Neural cell (in vitro differentiated cells): Measurements from ENCODE around the gene LYPD6B. TPM values are rescaled to one million over a fixed set of nuclear protein-coding genes. Genes with fewer than 3 reads are reported as not detected.

Source experiments
- H2AFZ ChIP-seq: fragments of 200-600, 300-800 bp; sonication (generic), shearing (Covaris generic); 2 replicates; pipeline ENCODE4 v1.6.0; 2014; ENCODE audit warnings: low read depth, mild to moderate bottlenecking, antibody characterized with exemption, low read length, moderate library complexity
- H3F3A ChIP-seq: fragments of 200-600 bp; shearing (Covaris generic); 2 replicates; pipeline ENCODE4 v1.6.1; 2016; ENCODE audit warnings: mild to moderate bottlenecking, moderate library complexity, mixed read lengths, antibody characterized with exemption, low read length; ENCODE audit not compliant: insufficient read depth, poor library complexity, severe bottlenecking
- H3K27ac ChIP-seq: fragments of 200-600, 300-800 bp; sonication (generic), shearing (Covaris generic); 2 replicates; pipeline ENCODE4 v1.5.1; 2014; ENCODE audit warnings: mild to moderate bottlenecking, low read length, moderate library complexity
- H3K27me3 ChIP-seq: fragments of 300-800, 200-600 bp; sonication (generic), shearing (Covaris generic); 2 replicates; pipeline ENCODE4 v1.6.0; 2014; ENCODE audit warnings: mild to moderate bottlenecking, low read depth, low read length, moderate library complexity; ENCODE audit not compliant: insufficient read depth
- H3K36me3 ChIP-seq: fragments of 300-800, 200-600 bp; sonication (generic), shearing (Covaris generic); 2 replicates; pipeline ENCODE4 v1.5.1; 2014; ENCODE audit warnings: mild to moderate bottlenecking, antibody characterized with exemption, low read length, moderate library complexity; ENCODE audit not compliant: insufficient read depth
- H3K4me2 ChIP-seq: fragments of 300-800, 200-600 bp; sonication (generic), shearing (Covaris generic); 2 replicates; pipeline ENCODE4 v1.6.0; 2014; ENCODE audit warnings: mild to moderate bottlenecking, low read length
- H3K4me3 ChIP-seq: fragments of 300-800, 200-600 bp; sonication (generic), shearing (Covaris generic); 2 replicates; pipeline ENCODE4 v1.5.1; 2014; ENCODE audit warnings: mild to moderate bottlenecking, low read length, moderate library complexity
- H3K79me2 ChIP-seq: fragments of 200-600 bp; shearing (Covaris generic); replicated peaks from 2 replicates; pipeline ENCODE4 v1.6.0; 2014; ENCODE audit warnings: mild to moderate bottlenecking, low read length, moderate library complexity; ENCODE audit not compliant: insufficient read depth
- H3K9ac ChIP-seq: fragments of 300-800, 200-600 bp; sonication (generic), shearing (Covaris generic); 2 replicates; pipeline ENCODE4 v1.6.1; 2016; ENCODE audit warnings: mild to moderate bottlenecking, low read length, mixed read lengths
- H3K9me2 ChIP-seq: fragments of 200-600 bp; shearing (Covaris generic); 2 replicates; pipeline ENCODE4 v1.6.1; 2016; ENCODE audit warnings: mild to moderate bottlenecking, low read length, mixed read lengths; ENCODE audit not compliant: insufficient read depth
- H3K9me3 ChIP-seq: fragments of 200-600, 300-800 bp; sonication (generic), shearing (Covaris generic); 2 replicates; pipeline ENCODE4 v1.6.1; 2016; ENCODE audit warnings: mild to moderate bottlenecking, mixed run types, low read length, moderate library complexity, mixed read lengths
- H4K20me1 ChIP-seq: fragments of 200-600 bp; shearing (Covaris generic); 2 replicates; pipeline ENCODE4 v1.6.1; 2016; ENCODE audit warnings: mild to moderate bottlenecking, mixed run types; ENCODE audit not compliant: insufficient read depth
- CTCF ChIP-seq: fragments of 450-650 bp; IDR thresholded peaks from 2 replicates; pipeline ENCODE4 v1.5.1; 2014; ENCODE audit warnings: antibody characterized with exemption, mild to moderate bottlenecking, moderate library complexity; ENCODE audit not compliant: poor library complexity, severe bottlenecking
- EP300 ChIP-seq: fragments of 450-650 bp; conservative IDR thresholded peaks from 2 replicates; pipeline ENCODE4 v1.6.1; 2014; ENCODE audit warnings: antibody characterized with exemption, mild to moderate bottlenecking, moderate library complexity; ENCODE audit not compliant: poor library complexity, severe bottlenecking
- EZH2 ChIP-seq: fragments of 200-600, 300-800 bp; shearing (Covaris generic), sonication (generic); IDR thresholded peaks from 2 replicates; pipeline ENCODE4 v1.6.1; 2014; ENCODE audit warnings: antibody characterized with exemption, low read length, borderline replicate concordance, mild to moderate bottlenecking; ENCODE audit not compliant: insufficient read depth, poor library complexity, severe bottlenecking
- MXI1 ChIP-seq: fragments of 450-650 bp; conservative IDR thresholded peaks from 2 replicates; pipeline ENCODE4 v1.6.1; 2014; ENCODE audit warnings: antibody characterized with exemption, mild to moderate bottlenecking; ENCODE audit not compliant: poor library complexity, severe bottlenecking
- POLR2AphosphoS5 ChIP-seq: IDR thresholded peaks from 2 replicates; pipeline ENCODE4 v1.6.1; 2012
- RAD21 ChIP-seq: fragments of 450-650 bp; conservative IDR thresholded peaks from 2 replicates; pipeline ENCODE4 v1.6.1; 2014; ENCODE audit warnings: antibody characterized with exemption, mild to moderate bottlenecking, moderate library complexity
- SMC3 ChIP-seq: fragments of 450-650 bp; conservative IDR thresholded peaks from 2 replicates; pipeline ENCODE4 v1.6.1; 2014; ENCODE audit warnings: antibody characterized with exemption, mild to moderate bottlenecking, moderate library complexity; ENCODE audit not compliant: poor library complexity
- TAF1 ChIP-seq: IDR thresholded peaks from 2 replicates; pipeline ENCODE4 v1.6.1; 2012; ENCODE audit warnings: low read depth
- polyA plus RNA-seq: library from polyadenylated mRNA; depleted of rRNA; stranded (reverse); fragments of >200 nt; gene quantifications from 2 replicates; pipeline ENCODE4 v1.2.3, GENCODE V29; 2014
- TF ChIP-seq, protein P1 (sequence below): IDR thresholded peaks from 2 replicates; pipeline ENCODE4 v1.6.1; 2012; ENCODE audit warnings: borderline replicate concordance

The LYPD6B gene
- polyA plus RNA-seq, 1 donor from 2014 or later, result 0.68 TPM

- TF ChIP-seq SMC3 (no peak), CTCF (no peak), EZH2 (no peak), POLR2AphosphoS5 (no peak), MXI1 (no peak), TAF1 (no peak), RAD21 (no peak), EP300 (no peak)
- TF ChIP-seq, protein P1, sequence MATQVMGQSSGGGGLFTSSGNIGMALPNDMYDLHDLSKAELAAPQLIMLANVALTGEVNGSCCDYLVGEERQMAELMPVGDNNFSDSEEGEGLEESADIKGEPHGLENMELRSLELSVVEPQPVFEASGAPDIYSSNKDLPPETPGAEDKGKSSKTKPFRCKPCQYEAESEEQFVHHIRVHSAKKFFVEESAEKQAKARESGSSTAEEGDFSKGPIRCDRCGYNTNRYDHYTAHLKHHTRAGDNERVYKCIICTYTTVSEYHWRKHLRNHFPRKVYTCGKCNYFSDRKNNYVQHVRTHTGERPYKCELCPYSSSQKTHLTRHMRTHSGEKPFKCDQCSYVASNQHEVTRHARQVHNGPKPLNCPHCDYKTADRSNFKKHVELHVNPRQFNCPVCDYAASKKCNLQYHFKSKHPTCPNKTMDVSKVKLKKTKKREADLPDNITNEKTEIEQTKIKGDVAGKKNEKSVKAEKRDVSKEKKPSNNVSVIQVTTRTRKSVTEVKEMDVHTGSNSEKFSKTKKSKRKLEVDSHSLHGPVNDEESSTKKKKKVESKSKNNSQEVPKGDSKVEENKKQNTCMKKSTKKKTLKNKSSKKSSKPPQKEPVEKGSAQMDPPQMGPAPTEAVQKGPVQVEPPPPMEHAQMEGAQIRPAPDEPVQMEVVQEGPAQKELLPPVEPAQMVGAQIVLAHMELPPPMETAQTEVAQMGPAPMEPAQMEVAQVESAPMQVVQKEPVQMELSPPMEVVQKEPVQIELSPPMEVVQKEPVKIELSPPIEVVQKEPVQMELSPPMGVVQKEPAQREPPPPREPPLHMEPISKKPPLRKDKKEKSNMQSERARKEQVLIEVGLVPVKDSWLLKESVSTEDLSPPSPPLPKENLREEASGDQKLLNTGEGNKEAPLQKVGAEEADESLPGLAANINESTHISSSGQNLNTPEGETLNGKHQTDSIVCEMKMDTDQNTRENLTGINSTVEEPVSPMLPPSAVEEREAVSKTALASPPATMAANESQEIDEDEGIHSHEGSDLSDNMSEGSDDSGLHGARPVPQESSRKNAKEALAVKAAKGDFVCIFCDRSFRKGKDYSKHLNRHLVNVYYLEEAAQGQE, result no peak
Measured at GRCh38 chr2:149146876-149147275, 108.4 kb downstream of the LYPD6B start.

DNA sequence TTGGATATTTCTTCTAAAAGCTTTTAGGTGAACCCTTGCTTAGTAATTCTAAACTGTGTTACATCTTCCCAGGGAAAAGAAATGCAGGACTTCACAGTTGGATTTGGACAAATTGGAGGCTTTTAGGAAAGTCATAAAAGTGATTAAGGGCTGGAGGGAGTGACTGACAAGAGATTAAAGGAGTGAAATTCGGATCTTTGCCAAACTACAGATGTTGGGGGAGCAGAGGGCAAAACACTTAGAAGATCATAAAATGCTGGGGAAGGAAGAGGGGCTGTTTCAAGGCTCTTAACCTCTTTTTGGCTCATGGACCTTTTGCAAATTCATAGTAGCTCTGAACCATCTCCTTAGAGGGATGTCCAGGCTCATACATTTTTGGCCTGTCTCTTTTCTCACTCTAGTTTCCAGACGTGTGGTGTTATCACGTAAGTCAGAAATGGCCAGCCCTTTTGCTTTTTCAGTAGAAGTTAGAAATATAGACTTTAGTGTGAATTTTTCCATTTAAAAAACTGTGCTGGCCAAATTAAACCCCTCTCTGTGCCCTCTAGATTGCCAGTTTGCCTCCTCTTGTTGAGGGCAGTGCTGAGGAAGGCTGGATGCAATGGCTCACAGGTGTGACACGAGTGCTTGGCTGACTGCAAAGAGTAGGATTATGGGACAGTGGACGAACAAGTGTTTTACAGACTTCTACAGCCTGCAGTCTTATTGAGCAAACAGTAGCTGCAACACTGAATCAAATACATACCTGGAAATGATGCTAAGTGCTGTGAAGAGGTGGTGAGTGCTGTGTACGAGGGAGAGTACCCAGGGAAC, 109.9 kb downstream of the LYPD6B start:
- H4K20me1 ChIP-seq, result no peaks in the 10 kb centered on the region
- H3K4me2 ChIP-seq, result no peak overlapping the region
- no peaks in the 10 kb centered on the region for H3K9me3 ChIP-seq
- no peak overlapping the region for H2AFZ ChIP-seq
- no peaks in the 10 kb centered on the region for H3F3A ChIP-seq
- H3K9me2 ChIP-seq, result no peaks in the 10 kb centered on the region
- H3K9ac ChIP-seq, result no peak overlapping the region
- H3K36me3 ChIP-seq, result no peaks in the 10 kb centered on the region
- TF ChIP-seq, protein P1, result no peak
- TF ChIP-seq POLR2AphosphoS5 (no peak), MXI1 (no peak), EZH2 (no peak), RAD21 (no peak), SMC3 (no peak), EP300 (no peak), TAF1 (no peak), CTCF (no peak)
- no peaks in the 10 kb centered on the region for H3K79me2 ChIP-seq
- no peaks in the 10 kb centered on the region for H3K27me3 ChIP-seq
- no peak overlapping the region for H3K4me3 ChIP-seq
- no peak overlapping the region for H3K27ac ChIP-seq

More at GRCh38 chr2:149146876-149147275, 108.4 kb downstream of the LYPD6B start:
- Histone ChIP-seq H3K27ac (no peak overlapping the region), H3K27me3 (no peaks in the 10 kb centered on the region), H3K9ac (no peak overlapping the region), H2AFZ (no peak overlapping the region), H4K20me1 (no peaks in the 10 kb centered on the region), H3K36me3 (no peaks in the 10 kb centered on the region), H3F3A (no peaks in the 10 kb centered on the region), H3K9me2 (no peaks in the 10 kb centered on the region), H3K4me2 (no peak overlapping the region), H3K4me3 (no peak overlapping the region), H3K79me2 (no peaks in the 10 kb centered on the region), H3K9me3 (no peaks in the 10 kb centered on the region)
